ENCODE results near the gene C9orf72.

The C9orf72 gene

DNA sequence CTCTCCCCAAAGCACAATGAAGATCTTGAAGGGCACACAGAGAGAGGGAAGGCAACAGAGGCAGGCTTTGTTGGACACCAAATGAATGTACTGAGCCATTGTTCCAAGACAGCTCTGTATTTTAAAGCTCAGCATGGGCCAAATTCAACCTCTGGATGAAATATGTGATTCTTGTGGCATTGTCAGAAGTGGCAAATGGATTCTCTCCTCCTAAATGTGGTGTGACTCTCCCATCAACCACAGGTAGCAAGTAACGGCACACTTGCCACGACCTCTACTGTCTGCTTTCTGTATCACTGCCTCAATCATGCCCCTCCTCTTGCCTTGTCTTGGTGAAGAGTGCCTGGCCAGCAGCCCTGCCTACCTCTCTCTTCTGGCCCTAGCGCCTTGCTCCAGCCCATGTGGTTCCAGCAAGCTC, 37.6 kb downstream of the C9orf72 start:
- no peak for ATAC-seq
- no peak for TF ChIP-seq CSDC2 (CRISPR knock-in tag; IDR thresholded peaks at IDR 0.05)
- no peak for TF ChIP-seq TSHZ2 (CRISPR knock-in tag; IDR thresholded peaks at IDR 0.05)
- TF ChIP-seq, protein P1, sequence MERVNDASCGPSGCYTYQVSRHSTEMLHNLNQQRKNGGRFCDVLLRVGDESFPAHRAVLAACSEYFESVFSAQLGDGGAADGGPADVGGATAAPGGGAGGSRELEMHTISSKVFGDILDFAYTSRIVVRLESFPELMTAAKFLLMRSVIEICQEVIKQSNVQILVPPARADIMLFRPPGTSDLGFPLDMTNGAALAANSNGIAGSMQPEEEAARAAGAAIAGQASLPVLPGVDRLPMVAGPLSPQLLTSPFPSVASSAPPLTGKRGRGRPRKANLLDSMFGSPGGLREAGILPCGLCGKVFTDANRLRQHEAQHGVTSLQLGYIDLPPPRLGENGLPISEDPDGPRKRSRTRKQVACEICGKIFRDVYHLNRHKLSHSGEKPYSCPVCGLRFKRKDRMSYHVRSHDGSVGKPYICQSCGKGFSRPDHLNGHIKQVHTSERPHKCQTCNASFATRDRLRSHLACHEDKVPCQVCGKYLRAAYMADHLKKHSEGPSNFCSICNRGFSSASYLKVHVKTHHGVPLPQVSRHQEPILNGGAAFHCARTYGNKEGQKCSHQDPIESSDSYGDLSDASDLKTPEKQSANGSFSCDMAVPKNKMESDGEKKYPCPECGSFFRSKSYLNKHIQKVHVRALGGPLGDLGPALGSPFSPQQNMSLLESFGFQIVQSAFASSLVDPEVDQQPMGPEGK (CRISPR knock-in tag; IDR thresholded peaks at IDR 0.05; ENCODE audit: borderline replicate concordance), result no peak
- no peak for TF ChIP-seq ISL1 (CRISPR knock-in tag; IDR thresholded peaks at IDR 0.05)
- TF ChIP-seq SNAI2 (CRISPR knock-in tag; IDR thresholded peaks at IDR 0.05), result no peak
- no peak for TF ChIP-seq TCF4 (CRISPR knock-in tag; IDR thresholded peaks at IDR 0.05; ENCODE audit: borderline replicate concordance)
- TF ChIP-seq RARB (CRISPR knock-in tag; IDR thresholded peaks at IDR 0.05), result no peak
- no peak for TF ChIP-seq ZC3H10 (CRISPR knock-in tag; IDR thresholded peaks at IDR 0.05)
- TF ChIP-seq BACH2 (CRISPR knock-in tag; IDR thresholded peaks at IDR 0.05; ENCODE audit: borderline replicate concordance), result no peak
- TF ChIP-seq GLIS3 (CRISPR knock-in tag; IDR thresholded peaks at IDR 0.05), result no peak
- no peak for TF ChIP-seq ZFP30 (CRISPR knock-in tag; IDR thresholded peaks at IDR 0.05)
- no peak for TF ChIP-seq ZNF8 (CRISPR knock-in tag; IDR thresholded peaks at IDR 0.05)
- TF ChIP-seq, protein P2, sequence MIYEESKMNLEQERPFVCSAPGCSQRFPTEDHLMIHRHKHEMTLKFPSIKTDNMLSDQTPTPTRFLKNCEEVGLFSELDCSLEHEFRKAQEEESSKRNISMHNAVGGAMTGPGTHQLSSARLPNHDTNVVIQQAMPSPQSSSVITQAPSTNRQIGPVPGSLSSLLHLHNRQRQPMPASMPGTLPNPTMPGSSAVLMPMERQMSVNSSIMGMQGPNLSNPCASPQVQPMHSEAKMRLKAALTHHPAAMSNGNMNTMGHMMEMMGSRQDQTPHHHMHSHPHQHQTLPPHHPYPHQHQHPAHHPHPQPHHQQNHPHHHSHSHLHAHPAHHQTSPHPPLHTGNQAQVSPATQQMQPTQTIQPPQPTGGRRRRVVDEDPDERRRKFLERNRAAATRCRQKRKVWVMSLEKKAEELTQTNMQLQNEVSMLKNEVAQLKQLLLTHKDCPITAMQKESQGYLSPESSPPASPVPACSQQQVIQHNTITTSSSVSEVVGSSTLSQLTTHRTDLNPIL (CRISPR knock-in tag; IDR thresholded peaks at IDR 0.05; ENCODE audit: low read depth), result no peak
- TF ChIP-seq ZNF70 (CRISPR knock-in tag; IDR thresholded peaks at IDR 0.05), result no peak
- no peak for TF ChIP-seq PPARA (CRISPR knock-in tag; IDR thresholded peaks at IDR 0.05; ENCODE audit: borderline replicate concordance)
- no peak for TF ChIP-seq OSR1 (CRISPR knock-in tag; IDR thresholded peaks at IDR 0.05)
- no peak for TF ChIP-seq ZFP3 (CRISPR knock-in tag; IDR thresholded peaks at IDR 0.05)
- no peak for TF ChIP-seq TOX (CRISPR knock-in tag; IDR thresholded peaks at IDR 0.05; ENCODE audit: borderline replicate concordance)
- TF ChIP-seq, protein P3, sequence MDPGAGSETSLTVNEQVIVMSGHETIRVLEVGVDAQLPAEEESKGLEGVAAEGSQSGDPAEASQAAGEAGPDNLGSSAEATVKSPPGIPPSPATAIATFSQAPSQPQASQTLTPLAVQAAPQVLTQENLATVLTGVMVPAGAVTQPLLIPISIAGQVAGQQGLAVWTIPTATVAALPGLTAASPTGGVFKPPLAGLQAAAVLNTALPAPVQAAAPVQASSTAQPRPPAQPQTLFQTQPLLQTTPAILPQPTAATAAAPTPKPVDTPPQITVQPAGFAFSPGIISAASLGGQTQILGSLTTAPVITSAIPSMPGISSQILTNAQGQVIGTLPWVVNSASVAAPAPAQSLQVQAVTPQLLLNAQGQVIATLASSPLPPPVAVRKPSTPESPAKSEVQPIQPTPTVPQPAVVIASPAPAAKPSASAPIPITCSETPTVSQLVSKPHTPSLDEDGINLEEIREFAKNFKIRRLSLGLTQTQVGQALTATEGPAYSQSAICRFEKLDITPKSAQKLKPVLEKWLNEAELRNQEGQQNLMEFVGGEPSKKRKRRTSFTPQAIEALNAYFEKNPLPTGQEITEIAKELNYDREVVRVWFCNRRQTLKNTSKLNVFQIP (CRISPR knock-in tag; IDR thresholded peaks at IDR 0.05; ENCODE audit: borderline replicate concordance, low read depth), result no peak

DNA sequence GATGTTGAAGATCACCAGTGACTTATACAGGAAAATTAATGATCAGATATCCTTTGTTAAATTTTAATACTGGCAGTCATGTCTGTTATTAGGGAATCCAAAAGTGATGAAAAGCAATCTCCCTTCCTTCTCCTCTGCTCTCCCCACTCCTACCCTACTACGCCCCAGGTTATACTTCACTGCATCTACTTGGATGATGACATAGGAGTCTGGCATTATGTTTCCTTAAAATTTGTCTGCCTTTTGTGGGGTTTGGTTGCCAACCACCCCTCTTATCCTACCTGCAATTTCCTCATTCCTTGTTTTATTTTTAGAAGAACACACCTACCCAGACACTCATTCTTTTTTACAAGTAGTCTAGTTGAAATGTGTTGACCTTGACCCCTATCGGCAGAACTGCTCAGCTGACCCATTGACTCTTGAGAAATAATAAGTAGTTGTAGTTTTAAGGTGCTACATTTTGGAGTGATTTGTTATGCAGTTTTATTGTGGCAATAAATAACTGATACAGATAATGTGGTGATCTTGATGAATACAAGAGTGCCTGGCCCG, 38.5 kb downstream of the C9orf72 start:
- ATAC-seq, result no peak
- TF ChIP-seq, protein P4, sequence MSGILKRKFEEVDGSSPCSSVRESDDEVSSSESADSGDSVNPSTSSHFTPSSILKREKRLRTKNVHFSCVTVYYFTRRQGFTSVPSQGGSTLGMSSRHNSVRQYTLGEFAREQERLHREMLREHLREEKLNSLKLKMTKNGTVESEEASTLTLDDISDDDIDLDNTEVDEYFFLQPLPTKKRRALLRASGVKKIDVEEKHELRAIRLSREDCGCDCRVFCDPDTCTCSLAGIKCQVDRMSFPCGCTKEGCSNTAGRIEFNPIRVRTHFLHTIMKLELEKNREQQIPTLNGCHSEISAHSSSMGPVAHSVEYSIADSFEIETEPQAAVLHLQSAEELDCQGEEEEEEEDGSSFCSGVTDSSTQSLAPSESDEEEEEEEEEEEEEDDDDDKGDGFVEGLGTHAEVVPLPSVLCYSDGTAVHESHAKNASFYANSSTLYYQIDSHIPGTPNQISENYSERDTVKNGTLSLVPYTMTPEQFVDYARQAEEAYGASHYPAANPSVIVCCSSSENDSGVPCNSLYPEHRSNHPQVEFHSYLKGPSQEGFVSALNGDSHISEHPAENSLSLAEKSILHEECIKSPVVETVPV (CRISPR knock-in tag; IDR thresholded peaks at IDR 0.05), result no peak
- TF ChIP-seq ZNF565 (CRISPR knock-in tag; conservative IDR thresholded peaks at IDR 0.05; ENCODE audit: low read depth) (no peak), ZNF8 (CRISPR knock-in tag; IDR thresholded peaks at IDR 0.05) (no peak), GLIS3 (CRISPR knock-in tag; IDR thresholded peaks at IDR 0.05) (no peak), SNAI2 (CRISPR knock-in tag; IDR thresholded peaks at IDR 0.05) (no peak), ZC3H10 (CRISPR knock-in tag; IDR thresholded peaks at IDR 0.05) (no peak), OSR1 (CRISPR knock-in tag; IDR thresholded peaks at IDR 0.05) (no peak), ZFP3 (CRISPR knock-in tag; IDR thresholded peaks at IDR 0.05) (no peak), BACH2 (CRISPR knock-in tag; IDR thresholded peaks at IDR 0.05; ENCODE audit: borderline replicate concordance) (no peak), ARNTL (CRISPR knock-in tag; IDR thresholded peaks at IDR 0.05; ENCODE audit: borderline replicate concordance, low read depth) (no peak), TSHZ2 (CRISPR knock-in tag; IDR thresholded peaks at IDR 0.05) (no peak), ZFP30 (CRISPR knock-in tag; IDR thresholded peaks at IDR 0.05) (no peak), TCF4 (CRISPR knock-in tag; IDR thresholded peaks at IDR 0.05; ENCODE audit: borderline replicate concordance) (no peak)
- TF ChIP-seq, protein P1 (CRISPR knock-in tag; IDR thresholded peaks at IDR 0.05; ENCODE audit: borderline replicate concordance), result no peak
- TF ChIP-seq, protein P3 (CRISPR knock-in tag; IDR thresholded peaks at IDR 0.05; ENCODE audit: borderline replicate concordance, low read depth), result no peak
